ENCODE data around the gene EHBP1. TPM values are rescaled to one million over a fixed set of nuclear protein-coding genes. Genes with fewer than 3 reads are reported as not detected.

The EHBP1 gene
- total RNA-seq, 1 donor from 2014 or later: 63.4 TPM

- no peaks in the 10 kb centered on the region for H3K9me3 Mint-ChIP-seq (ENCODE audit: unreplicated experiment)
- no peak overlapping the region for H3K27ac Mint-ChIP-seq (ENCODE audit: unreplicated experiment)
- no peaks in the 10 kb centered on the region for H3K36me3 Mint-ChIP-seq (ENCODE audit: unreplicated experiment)
- no peaks in the 10 kb centered on the region for H3K4me1 Mint-ChIP-seq (ENCODE audit: low read depth, unreplicated experiment)
- H3K27me3 Mint-ChIP-seq (ENCODE audit: unreplicated experiment): no peaks in the 10 kb centered on the region
- H3K4me3 Mint-ChIP-seq (ENCODE audit: unreplicated experiment): no peak overlapping the region
- TF ChIP-seq CTCF (IDR thresholded peaks at IDR 0.05; ENCODE audit: partially characterized antibody, unreplicated experiment): no peak
- DNase-seq: no peak
These were observed 86.9 kb downstream of the EHBP1 start for GRCh38 chr2:62792408-62792807.

GRCh38 chr2:62793213-62793612, 87.7 kb downstream of the EHBP1 start:
- H3K27ac Mint-ChIP-seq (ENCODE audit: unreplicated experiment): no peak overlapping the region
- DNase-seq: no peak
- no peaks in the 10 kb centered on the region for H3K4me1 Mint-ChIP-seq (ENCODE audit: low read depth, unreplicated experiment)
- H3K36me3 Mint-ChIP-seq (ENCODE audit: unreplicated experiment): no peaks in the 10 kb centered on the region
- H3K4me3 Mint-ChIP-seq (ENCODE audit: unreplicated experiment): no peak overlapping the region
- TF ChIP-seq CTCF (IDR thresholded peaks at IDR 0.05; ENCODE audit: partially characterized antibody, unreplicated experiment): no peak
- no peaks in the 10 kb centered on the region for H3K27me3 Mint-ChIP-seq (ENCODE audit: unreplicated experiment)
- no peaks in the 10 kb centered on the region for H3K9me3 Mint-ChIP-seq (ENCODE audit: unreplicated experiment)

- no peak for DNase-seq
- H3K27me3 Mint-ChIP-seq (ENCODE audit: unreplicated experiment): no peaks in the 10 kb centered on the region
- H3K9me3 Mint-ChIP-seq (ENCODE audit: unreplicated experiment): no peaks in the 10 kb centered on the region
- no peak for TF ChIP-seq CTCF (IDR thresholded peaks at IDR 0.05; ENCODE audit: partially characterized antibody, unreplicated experiment)
- no peaks in the 10 kb centered on the region for H3K36me3 Mint-ChIP-seq (ENCODE audit: unreplicated experiment)
- H3K4me1 Mint-ChIP-seq (ENCODE audit: low read depth, unreplicated experiment): no peaks in the 10 kb centered on the region
- H3K27ac Mint-ChIP-seq (ENCODE audit: unreplicated experiment): no peak overlapping the region
- no peak overlapping the region for H3K4me3 Mint-ChIP-seq (ENCODE audit: unreplicated experiment)
These were observed 89.3 kb downstream of the EHBP1 start for GRCh38 chr2:62794791-62795190.

GRCh38 chr2:62795341-62795740, 89.8 kb downstream of the EHBP1 start:
- Mint-ChIP-seq H3K4me1 (ENCODE audit: low read depth, unreplicated experiment) (no peaks in the 10 kb centered on the region), H3K27me3 (ENCODE audit: unreplicated experiment) (no peaks in the 10 kb centered on the region), H3K36me3 (ENCODE audit: unreplicated experiment) (no peaks in the 10 kb centered on the region), H3K27ac (ENCODE audit: unreplicated experiment) (no peak overlapping the region), H3K4me3 (ENCODE audit: unreplicated experiment) (no peak overlapping the region), H3K9me3 (ENCODE audit: unreplicated experiment) (no peaks in the 10 kb centered on the region)
- DNase-seq: no peak
- no peak for TF ChIP-seq CTCF (IDR thresholded peaks at IDR 0.05; ENCODE audit: partially characterized antibody, unreplicated experiment)

GRCh38 chr2:62797107-62797506, 91.6 kb downstream of the EHBP1 start:
- Mint-ChIP-seq H3K27me3 (ENCODE audit: unreplicated experiment) (no peaks in the 10 kb centered on the region), H3K27ac (ENCODE audit: unreplicated experiment) (no peak overlapping the region), H3K4me3 (ENCODE audit: unreplicated experiment) (no peak overlapping the region), H3K36me3 (ENCODE audit: unreplicated experiment) (no peaks in the 10 kb centered on the region), H3K9me3 (ENCODE audit: unreplicated experiment) (no peaks in the 10 kb centered on the region), H3K4me1 (ENCODE audit: low read depth, unreplicated experiment) (no peaks in the 10 kb centered on the region)
- TF ChIP-seq CTCF (IDR thresholded peaks at IDR 0.05; ENCODE audit: partially characterized antibody, unreplicated experiment): no peak
- DNase-seq: no peak

Data from glutamatergic neuron (in vitro differentiated cells).